HG03064 (cell line): Measurements from ENCODE around the gene IGFBP2.

Source experiments
- ATAC-seq: cut with Tn5 transposase; IDR thresholded peaks from one replicate; pipeline ENCODE4 v1.9.1; 2021; ENCODE audit warnings: low read depth; ENCODE audit not compliant: unreplicated experiment

The IGFBP2 gene

DNA sequence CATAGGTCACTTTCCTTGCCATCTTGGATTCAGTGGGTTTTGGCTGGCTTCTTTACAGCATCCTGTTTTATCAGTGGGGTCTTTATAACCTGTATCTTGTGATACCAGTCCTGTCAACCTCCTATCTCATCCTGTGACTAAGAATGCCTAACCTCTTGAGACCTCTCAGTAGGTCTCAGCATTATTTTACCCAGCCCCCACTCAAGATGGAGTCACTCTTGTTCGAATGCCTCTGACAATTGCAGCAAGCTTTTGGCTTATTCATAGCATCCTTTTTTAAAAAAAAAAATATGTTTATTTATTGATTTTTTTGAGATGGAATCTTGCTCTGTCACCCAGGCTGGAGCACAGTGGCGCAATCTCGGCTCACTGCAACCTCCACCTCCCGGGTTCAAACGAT, 24.7 kb upstream of the IGFBP2 start:
- ATAC-seq = no peak

DNA sequence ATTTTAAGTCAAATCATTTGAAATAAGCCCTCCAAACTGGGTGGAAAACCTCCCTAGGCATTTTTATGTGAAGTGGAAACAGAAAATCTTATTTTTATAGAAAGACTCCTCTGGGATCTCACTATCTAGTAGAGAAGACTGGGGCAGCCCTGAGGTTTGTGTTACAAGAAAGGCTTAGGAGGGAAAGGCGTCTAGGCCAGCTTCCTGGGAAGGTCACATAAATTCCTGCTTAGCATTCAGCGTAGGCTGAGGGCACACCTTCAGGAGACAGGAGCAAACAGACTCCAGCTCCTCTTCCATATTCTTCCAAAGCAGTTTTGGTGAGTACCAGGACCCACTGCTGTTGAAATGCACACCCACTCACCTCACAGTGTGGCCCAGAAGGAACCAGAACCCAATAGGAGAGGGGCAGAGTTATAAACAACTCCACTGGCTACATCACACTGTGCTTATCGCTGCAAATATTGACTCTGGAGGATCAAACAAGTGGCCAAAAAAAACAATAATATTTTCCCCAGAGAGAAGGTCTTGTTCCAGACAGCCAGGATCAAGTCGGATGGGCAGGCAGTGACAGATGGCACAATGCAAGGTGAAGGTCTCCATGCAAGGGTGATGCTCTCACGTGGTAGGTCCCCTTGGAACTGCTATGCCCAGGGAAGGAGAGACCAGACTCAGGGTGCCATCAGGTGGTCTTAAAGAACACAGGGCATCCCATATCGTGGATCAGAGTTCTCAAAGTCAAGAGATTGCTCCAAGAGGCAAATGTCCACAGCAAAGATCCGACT, 17.7 kb upstream of the IGFBP2 start:
- no peak for ATAC-seq

DNA sequence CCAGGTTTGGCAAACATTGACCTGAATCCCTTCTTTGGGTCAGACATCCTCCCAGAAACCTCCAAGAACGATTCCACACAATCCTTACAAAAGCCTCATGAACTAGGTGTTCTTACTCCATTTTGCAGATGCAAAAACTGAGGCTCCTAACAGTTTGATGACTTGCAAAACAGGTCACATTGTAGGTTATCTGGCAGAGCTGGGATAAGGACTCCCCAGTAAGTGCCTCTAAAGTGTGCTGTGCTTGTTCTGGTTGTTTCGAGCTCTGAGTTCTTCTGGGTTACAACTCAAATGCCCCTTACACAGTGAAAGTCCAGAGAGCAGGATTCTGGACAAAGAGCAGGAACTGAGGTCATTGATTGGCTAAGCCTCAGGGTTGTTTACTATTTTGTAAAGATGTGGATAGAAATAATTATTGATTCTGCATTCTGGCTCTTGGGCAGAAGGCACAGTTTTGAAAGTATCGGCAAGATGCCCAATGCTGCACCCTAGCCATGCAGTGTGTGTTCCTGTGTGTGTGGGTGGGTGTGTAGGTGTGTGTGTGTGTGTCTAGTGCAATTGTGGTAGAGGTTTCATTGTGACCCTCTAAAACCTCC, 17.0 kb upstream of the IGFBP2 start:
- no peak for ATAC-seq

DNA sequence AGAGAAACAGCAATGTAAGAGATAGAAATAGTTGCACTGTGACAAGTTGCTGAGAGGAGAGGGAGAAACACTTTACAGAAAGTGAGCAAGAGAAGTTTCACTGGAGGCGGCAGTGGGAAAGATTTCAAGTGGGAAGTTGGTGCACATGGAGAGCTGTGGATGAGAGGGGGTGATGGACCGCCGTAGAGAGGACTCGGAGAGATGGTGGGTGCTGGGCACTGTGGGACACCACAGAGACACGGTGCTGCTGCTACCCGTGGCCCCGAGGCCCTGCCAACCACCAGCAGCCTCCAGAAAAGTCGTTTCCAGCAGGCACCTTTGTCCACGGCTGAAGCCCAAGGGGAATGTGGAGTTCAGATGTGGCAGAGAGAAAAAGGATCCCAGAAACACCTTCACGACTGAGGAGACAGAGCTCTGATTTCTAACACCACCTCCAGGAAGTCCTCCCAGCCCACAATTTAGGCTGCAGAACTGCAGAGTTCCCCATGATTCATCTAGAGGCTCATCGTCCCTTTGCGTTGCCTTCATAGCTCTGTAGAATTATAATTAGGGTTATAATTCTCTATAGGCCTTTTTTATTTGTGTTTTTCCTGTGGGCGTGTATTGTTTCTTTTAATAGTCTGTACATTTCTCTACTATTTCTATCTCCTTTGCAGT, 15.9 kb upstream of the IGFBP2 start:
- no peak for ATAC-seq

DNA sequence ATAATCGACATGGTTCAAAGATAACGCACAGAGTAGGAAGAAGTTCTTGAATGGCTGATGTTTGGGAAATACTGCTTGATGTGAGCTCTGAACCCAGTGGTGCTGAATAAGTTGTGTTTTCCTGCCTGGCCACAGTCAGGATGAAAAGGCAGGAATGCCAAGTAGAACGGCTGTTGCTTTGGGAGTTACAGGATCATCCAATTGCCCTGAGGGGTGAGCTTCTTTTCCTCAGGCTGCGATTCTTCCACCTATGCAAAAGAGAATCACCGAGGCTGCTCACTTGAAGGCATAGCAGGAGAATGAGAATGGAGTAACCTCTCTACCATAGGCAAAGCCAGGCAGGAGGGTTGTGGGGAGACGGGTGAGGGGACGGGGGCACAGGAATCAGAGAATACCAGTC, 14.4 kb upstream of the IGFBP2 start:
- ATAC-seq = no peak

DNA sequence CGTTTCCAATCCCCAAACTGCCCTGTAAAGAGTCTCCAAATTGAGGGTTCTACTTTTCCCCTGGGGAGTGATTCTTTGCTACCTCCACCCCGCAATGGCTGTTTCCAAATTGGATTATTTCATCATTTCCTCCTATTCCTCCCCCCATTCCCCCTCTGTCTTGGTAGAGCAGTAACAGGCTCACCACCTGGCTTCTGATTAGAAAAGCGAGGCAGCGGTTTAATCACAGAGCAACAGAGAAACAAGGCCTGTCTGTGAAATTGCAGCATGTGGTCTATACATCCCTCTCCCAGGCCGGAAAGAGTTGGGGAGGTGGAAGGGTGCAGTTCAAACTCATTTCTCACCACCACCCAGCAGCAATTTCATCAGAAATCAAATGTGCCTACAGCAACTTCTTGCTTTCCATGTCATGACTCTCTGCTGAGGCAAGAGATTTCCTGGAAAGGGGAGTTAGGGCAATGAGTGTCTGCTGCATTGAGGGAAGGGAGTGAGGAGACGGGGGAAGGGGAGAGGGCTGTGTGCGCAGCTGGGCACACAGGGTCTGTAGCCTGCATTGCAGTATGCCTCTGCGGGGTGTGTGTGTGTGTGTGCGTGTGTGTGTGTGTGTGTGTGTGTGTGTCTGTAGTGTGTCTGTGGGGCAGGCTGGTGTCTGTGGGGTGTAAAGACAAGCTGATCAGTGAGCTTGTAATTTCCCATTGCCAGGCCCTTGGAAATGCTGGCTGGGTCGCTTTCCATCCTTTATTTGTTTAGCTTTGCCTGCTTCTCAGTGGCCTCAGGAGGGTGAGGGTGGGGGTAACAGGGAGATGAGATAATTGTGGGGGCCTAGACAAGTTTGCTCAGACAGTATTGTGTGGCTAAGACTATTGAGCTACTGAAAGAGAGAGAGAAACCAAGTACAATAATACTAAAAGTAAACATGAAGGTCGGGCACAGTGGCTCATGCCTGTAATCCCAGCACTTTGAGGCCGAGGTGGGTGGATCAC, 13.5 kb upstream of the IGFBP2 start:
- no peak for ATAC-seq

DNA sequence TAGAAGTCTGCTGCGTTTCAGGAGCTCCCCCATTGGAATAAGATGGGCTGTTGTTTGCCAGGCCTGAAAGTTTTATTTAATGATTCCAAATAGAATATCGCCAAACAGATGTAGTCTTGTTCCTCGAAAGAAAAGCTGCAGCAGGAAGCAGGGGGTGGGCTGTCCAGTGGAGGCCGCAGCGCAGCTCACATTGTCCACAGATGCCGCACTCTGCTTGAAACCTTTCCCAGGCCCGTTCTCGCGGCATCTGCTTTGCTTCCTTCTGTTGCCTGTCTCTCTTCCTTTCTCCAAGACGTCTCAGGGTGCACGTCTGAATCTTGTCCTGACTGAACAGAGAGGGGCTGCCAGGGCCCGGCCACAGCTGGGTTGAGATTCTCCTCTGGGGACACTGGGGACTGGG, 12.4 kb upstream of the IGFBP2 start:
- no peak for ATAC-seq

DNA sequence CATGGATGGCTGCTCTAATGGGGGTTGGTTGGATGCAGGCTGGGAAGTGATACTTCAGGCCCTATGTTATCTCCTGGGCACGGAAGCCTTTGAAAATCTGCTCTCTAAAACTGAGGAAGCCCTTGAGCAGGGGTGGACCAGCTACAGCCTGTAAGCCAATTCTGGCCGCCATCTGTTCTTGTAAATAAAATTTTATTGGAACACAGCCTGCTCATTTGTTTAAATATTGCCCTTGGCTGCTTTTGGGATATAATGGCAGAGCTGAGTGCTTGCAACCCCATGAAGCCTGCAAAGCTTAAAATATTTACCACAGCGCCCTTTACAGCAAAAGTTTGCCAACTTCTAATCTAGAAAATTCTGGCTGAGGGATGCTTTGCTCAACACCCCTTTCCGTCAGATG, 11.9 kb upstream of the IGFBP2 start:
- ATAC-seq = no peak

DNA sequence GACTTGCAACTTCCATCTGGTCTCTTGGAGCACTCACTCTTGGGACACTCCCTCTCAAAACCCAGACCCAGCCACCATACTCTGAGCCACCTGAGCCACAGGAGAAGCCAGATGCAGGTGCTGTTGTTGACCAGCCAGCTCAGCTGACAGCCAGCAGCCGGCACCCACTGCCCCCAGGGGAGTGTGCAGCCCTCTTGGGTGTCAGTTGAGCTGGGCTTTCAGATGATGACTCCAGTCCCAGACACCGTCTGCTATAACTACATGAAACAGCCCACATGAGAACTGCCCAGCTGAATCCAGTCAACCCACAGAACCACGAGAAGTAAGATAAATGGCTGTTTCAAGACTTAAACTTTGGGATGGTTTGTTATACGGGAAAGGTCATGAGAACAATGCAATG, 10.7 kb upstream of the IGFBP2 start:
- ATAC-seq = no peak

DNA sequence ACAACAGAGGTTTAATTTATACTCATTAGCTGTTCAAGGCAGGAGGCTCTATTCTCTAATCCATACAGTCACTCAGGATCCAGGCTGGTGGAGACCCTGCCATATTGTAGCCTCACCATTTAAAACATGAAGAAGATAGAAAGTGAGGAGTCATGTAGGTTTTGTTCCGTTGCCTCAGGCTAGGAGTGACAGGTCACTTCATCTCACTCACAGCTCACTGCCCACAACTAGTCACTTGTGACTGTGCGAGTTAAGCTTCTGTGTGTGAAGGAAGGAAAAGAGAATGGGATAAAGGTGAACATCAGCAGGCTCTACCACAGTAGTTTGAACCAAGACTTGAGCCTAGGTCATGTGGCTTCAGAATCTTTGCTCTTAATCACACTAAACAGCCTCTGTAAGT, 9.0 kb upstream of the IGFBP2 start:
- no peak for ATAC-seq

DNA sequence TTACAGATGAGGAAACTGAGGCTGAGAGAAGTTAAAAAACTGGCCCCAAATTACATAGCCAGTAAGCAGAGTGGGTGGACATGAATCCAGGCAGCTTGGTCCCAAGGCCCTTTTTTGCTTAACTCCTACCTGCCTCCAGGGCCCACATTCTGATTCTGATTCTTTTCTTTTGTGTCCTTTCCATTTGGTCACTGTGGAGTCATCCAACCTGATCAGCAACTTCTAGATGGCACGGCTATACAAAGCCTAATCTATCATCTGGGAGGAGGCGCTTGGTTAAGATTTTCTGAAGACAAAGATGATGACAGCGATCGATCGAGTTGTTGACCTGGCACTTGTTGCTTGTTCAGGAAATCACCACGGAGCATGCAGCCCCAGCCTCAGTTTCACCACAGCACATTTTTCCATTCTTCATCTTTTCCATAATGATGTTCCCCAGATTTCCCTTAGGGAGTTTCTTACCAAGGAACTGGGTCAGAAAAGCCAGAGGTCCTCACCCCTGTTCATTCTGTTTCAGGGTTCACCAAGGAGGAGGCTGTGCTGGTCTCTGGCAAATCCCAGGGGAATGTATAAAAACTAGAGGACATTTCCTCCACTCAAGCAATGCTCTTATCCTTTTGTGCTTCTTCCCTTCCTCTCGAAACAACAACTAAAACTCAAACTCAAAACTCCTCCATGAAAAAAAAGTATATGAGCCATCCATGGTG, 6.9 kb upstream of the IGFBP2 start:
- no peak for ATAC-seq

DNA sequence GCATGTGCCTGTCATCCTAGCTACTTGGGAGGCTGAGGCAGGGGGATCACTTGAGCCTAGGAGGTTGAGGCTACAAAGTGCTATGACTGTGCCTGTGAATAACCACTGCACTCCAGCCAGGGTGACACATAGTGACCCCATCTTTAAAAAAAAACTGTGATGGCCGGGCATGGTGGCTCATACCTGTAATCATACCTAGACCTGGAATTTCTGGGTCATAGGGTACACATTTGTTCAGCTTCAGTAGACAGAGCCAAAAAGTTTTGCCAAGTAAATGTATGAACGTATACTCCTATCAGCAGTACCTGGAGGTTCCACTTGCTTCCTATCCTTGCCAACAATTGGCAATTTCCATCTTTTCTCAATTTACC, 6.4 kb upstream of the IGFBP2 start:
- no peak for ATAC-seq

DNA sequence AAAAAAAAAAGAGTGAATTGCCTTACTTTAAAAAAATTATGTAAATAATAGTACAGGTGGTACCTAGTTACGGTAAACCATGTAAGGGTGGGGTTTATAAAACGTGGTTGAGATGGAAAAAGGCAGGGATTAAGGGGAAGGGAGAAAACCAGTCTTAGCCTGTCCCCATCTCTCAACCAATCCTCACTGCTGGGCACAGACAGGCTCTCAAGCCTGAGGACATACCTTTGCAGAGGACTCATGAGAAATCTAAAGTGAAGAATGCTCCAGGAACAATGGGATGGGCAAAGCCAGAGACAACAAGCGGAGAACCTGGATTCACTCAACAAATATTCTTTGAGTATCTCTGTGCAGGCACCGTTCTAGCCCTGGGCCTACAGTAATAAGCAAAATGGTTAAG, 3.4 kb upstream of the IGFBP2 start:
- ATAC-seq = no peak

DNA sequence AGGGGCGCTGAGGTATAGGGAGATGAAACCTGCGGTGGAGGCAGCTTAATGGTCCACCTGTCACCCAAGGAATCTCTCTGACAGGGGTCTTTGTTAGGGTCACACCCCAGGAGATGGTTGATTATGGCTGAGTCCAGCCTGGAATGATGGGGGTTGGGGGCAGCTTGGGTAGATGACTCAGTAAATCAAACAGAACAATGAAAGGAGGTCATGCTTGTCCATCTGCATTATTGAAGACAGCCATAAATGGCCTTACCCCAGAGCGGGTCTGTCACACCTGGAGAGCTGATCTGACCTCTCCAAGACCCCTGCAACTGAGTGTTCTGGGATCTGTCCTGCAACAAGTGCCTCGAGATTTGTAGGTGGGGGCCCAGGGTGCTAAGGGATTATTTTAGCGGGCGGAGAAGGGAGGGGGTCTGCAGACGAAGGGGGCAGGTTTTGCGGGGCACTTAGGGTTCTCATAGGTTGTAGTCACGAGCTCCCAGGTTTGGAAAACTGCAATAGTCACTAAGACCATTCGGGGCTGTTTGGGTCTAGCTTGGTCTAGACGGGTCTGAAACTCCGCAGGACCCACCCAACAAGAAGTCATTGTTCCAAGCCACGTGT, 771 bp upstream of the IGFBP2 start:
- no peak for ATAC-seq

DNA sequence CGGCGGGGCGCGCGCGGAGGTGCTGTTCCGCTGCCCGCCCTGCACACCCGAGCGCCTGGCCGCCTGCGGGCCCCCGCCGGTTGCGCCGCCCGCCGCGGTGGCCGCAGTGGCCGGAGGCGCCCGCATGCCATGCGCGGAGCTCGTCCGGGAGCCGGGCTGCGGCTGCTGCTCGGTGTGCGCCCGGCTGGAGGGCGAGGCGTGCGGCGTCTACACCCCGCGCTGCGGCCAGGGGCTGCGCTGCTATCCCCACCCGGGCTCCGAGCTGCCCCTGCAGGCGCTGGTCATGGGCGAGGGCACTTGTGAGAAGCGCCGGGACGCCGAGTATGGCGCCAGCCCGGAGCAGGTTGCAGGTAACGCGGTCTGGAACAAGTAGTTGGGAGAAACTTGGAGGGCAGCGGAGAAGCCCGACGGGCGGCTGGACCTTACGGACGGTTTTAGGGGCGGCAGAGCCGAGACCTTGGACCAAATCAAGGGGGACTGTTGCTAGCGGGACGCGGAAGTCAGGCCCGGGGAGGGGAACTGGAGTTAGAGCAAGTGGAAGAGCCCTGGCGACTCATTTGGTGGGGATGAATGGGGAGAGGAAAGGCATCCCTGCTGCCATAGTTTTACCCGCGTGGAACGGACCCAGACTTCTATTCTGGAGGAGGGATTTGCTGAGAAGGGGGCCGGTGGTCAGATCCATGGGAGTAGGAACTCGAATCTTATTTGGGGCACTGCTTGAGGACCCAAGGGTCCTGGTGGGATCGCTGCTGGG, 573 bp downstream of the IGFBP2 start:
- no peak for ATAC-seq

DNA sequence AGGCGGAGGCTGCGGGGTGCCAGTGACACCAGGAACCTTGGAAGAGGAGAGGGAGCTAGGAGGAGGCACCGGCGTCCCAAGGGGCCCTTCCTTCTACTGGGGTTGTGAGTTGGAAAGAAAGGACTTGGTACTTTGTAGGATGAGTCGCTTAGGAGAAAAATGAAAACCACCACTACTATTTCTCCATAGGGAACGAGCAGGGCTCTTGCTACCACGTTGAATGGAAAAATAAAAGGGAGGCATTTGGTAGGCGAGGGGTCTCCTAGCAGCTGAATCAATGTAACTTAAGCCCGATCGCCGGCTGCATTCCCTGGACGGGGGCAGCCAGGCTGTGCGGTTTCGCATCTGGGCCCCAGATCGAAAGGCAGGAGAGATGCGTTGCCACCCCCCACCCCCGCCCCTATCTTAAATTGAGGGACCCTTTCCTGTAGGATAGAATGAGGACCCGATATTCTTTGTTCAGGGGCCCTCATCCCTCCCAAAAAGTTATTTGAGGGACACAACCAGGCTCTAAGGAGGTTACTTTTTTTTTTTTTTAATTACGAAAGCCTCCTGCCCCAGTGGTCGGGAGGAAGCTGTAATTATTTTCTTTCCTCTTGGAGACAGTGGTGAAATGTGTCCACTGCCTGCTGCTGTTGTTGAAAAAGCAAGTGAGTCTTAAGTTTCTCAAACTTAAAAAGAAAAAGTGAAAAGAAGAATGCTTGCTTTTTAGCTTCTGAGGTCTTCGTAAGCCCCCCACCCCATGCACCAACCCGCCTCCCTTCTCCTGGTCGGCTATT, 1.3 kb downstream of the IGFBP2 start:
- no peak for ATAC-seq

DNA sequence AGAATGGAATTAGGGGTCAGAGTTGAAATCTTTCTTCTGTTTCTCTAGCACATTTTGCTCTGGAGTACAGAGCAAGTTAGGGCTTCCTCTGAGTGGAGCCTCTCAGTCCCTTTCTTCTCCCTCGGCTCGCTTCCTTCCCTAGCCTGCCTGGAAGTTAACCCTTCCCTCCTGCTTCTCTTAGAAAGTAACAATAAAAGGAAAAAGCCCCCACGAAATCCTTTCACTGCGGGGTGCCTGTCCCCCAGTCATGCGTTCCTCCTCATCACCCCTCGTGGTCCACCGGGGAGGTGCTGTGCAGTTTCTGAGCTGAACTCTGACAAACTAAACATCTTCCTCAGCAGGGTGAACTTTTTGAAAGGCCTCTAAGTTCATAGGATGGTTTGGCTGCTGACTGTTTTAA, 2.0 kb downstream of the IGFBP2 start:
- no peak for ATAC-seq
